Testis (tissue), 3 donors: ENCODE measurements around the gene ZNF716. TPM values are rescaled to one million over a fixed set of nuclear protein-coding genes. Genes with fewer than 3 reads are reported as not detected.

Experiments used
- DNase-seq: peaks from one replicate; pipeline ENCODE4 v3.0.0-alpha.2; 2019
- H3K27ac ChIP-seq, 2 donors: fragments of 200-600 bp; sonication (generic); one replicate each; pipeline ENCODE4 v1.5.1; 2019
- H3K27me3 ChIP-seq: fragments of 200-600 bp; sonication (generic); one replicate; pipeline ENCODE4 v1.5.1; 2019
- H3K36me3 ChIP-seq: fragments of 200-600 bp; sonication (generic); one replicate; pipeline ENCODE4 v1.5.1; 2017; ENCODE audit warnings: low read depth; ENCODE audit errors: missing control alignments
- H3K4me1 ChIP-seq: fragments of 200-600 bp; sonication (generic); one replicate; pipeline ENCODE4 v1.5.1; 2019
- H3K4me3 ChIP-seq, 2 donors: fragments of 200-600 bp; sonication (generic); one replicate each; pipeline ENCODE4 v1.5.1; 2017 to 2019
- H3K9me3 ChIP-seq: fragments of 200-600 bp; sonication (generic); one replicate; pipeline ENCODE4 v1.5.1; 2017
- POLR2A ChIP-seq: fragments of 450-650 bp; IDR thresholded peaks from one replicate; pipeline ENCODE4 v1.6.1; 2017; ENCODE audit warnings: antibody characterized with exemption, mild to moderate bottlenecking, moderate library complexity
- WGBS, 2 donors: methylation state at CpG; one replicate each; pipeline ENCODE4 v1.1.5; 2018; 5-methylcytosine and 5-hydroxymethylcytosine counted together
- intact Hi-C: fragments of 100-400 bp; cut with DNase I; formaldehyde crosslinking; loops from one replicate; pipeline ENCODE4 v1.15.1; 2023; ENCODE audit warnings: low total_unique reads
- polyA plus RNA-seq: library from polyadenylated mRNA; stranded (reverse); fragments of 350-450 nt; fragmentation: Illumina TruSeq; extraction: RNeasy Lipid Tissue Mini Kit (QIAGEN cat#74804); gene quantifications from one replicate; pipeline ENCODE4 v1.2.3, GENCODE V29; 2014; ENCODE audit warnings: low read depth, low replicate concordance; ENCODE audit not compliant: insufficient read depth
- total RNA-seq, 2 donors: library from RNA; depleted of rRNA; stranded (reverse); fragments of >200 nt; gene quantifications; one replicate each; pipeline ENCODE4 v1.2.3, GENCODE V29; 2016
- TF ChIP-seq, protein P1 (sequence below), 3 experiments: fragments of 450-650 bp in 2 of 3; fragments of 200-600 bp in 1 of 3; sonication (generic) in 1 of 3; IDR thresholded peaks; one replicate each; pipeline ENCODE4 v1.5.1; 2016 to 2019; ENCODE audit warnings: antibody characterized with exemption in 3 of 3, mild to moderate bottlenecking in 2 of 3, moderate library complexity in 1 of 3

The ZNF716 gene
- total and polyA plus RNA-seq, 3 donors from 2014 or later: 0.24 to 1.0 (median 0.68) TPM

DNA sequence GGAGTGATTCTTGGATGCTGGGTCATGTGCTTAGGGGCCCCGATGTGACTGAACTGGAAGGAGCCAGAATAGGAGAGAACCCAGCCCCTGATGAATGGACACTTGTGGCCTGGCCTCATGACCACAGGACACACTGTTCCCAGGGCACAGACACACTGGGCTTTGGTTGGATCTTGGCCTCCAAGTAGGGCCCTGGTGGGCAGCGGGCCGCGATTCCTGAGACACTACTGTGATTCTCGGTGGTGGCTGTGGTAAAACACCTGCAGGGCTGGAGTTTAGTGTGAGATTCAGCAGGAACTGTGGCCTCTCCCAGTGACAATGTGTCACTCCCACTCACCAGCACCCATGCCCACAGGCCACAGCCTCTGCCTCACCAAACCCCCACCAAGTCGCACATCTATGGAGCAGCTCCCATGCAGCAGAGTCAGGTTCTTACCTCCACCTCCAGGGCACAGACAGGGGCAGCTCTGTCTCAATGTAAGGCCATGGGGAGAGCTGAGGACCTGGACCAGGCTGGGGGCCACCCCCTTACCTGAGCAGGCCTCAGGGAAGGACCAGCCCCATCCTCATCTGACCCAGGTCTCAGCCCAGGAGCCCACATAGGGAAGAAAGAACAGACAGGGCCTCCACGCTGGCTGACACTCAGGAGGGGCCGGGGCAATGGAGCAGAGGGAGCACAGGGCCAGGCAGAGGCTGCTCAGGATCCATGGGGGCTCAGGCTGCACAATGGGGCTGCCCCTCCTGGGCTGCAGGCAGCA, 33.2 kb upstream of the ZNF716 start:
- Histone ChIP-seq H3K9me3 (no peaks in the 10 kb centered on the region), H3K27me3 (no peaks in the 10 kb centered on the region), H3K27ac (no peak overlapping the region), H3K4me3 (no peak overlapping the region), H3K4me1 (no peaks in the 10 kb centered on the region), H3K36me3 (no peaks in the 10 kb centered on the region)
- no peak for DNase-seq
- intact Hi-C loops: no loop called here
- WGBS, 2 donors: 82 to 91% methylated on average over 5 to 6 of the region's 8 CpGs
- TF ChIP-seq, protein P1, sequence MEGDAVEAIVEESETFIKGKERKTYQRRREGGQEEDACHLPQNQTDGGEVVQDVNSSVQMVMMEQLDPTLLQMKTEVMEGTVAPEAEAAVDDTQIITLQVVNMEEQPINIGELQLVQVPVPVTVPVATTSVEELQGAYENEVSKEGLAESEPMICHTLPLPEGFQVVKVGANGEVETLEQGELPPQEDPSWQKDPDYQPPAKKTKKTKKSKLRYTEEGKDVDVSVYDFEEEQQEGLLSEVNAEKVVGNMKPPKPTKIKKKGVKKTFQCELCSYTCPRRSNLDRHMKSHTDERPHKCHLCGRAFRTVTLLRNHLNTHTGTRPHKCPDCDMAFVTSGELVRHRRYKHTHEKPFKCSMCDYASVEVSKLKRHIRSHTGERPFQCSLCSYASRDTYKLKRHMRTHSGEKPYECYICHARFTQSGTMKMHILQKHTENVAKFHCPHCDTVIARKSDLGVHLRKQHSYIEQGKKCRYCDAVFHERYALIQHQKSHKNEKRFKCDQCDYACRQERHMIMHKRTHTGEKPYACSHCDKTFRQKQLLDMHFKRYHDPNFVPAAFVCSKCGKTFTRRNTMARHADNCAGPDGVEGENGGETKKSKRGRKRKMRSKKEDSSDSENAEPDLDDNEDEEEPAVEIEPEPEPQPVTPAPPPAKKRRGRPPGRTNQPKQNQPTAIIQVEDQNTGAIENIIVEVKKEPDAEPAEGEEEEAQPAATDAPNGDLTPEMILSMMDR (IDR thresholded peaks at IDR 0.05): no peak

DNA sequence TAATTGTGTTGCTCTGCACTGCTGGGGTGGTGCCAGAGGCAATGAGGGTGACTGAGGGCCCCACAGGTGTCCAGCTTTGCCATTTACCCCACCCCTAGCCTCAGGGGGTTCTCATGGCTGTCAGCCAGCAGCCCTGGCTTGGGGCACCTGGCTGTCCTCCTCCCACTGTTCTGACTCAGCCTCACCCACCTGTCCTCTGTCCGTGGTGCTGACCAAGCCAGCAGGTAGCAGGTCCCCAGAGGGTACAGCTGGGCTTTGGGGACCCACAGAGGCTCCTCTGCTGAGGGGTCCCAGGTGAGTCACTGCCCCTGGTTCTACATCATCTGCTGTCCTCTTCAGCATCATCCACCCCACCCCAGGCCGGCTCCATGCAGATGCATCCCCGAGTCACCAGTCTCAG, 32.2 kb upstream of the ZNF716 start:
- 31 to 65% methylated on average over 3 of the region's 3 CpGs for WGBS, 2 donors
- Histone ChIP-seq H3K27me3 (no peaks in the 10 kb centered on the region), H3K4me1 (no peaks in the 10 kb centered on the region), H3K4me3 (no peak overlapping the region), H3K36me3 (no peaks in the 10 kb centered on the region), H3K27ac (no peak overlapping the region), H3K9me3 (no peaks in the 10 kb centered on the region)
- no peak for DNase-seq
- intact Hi-C loops: no loop called here
- no peak for TF ChIP-seq POLR2A

DNA sequence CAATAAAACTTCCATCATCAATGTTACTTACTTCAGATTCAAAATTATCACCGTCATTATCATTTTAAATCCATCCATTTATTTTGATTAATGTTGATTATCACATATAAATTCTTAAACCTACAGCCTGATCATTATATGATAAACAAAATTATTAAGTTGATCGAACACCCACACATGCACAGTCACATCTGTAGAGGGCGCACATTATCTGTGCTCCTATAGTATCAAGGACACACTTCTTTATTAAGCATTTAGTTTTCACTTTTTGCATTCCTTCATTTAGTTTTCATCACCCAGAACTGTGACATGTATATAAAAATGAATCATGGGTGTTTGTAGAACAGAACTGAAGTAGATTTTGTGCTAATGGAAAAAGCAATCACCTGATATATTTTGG, 26.2 kb upstream of the ZNF716 start:
- Histone ChIP-seq H3K9me3 (no peaks in the 10 kb centered on the region), H3K27me3 (no peaks in the 10 kb centered on the region), H3K36me3 (no peaks in the 10 kb centered on the region), H3K4me3 (no peak overlapping the region), H3K27ac (no peak overlapping the region), H3K4me1 (no peaks in the 10 kb centered on the region)
- TF ChIP-seq, protein P1 (IDR thresholded peaks at IDR 0.05): peak in 1 of 3 experiments; percentile 18
- TF ChIP-seq POLR2A: no peak
- no peak for DNase-seq
- intact Hi-C loops: no loop called here
- 37 to 44% methylated on average over 3 of the region's 3 CpGs for WGBS, 2 donors

DNA sequence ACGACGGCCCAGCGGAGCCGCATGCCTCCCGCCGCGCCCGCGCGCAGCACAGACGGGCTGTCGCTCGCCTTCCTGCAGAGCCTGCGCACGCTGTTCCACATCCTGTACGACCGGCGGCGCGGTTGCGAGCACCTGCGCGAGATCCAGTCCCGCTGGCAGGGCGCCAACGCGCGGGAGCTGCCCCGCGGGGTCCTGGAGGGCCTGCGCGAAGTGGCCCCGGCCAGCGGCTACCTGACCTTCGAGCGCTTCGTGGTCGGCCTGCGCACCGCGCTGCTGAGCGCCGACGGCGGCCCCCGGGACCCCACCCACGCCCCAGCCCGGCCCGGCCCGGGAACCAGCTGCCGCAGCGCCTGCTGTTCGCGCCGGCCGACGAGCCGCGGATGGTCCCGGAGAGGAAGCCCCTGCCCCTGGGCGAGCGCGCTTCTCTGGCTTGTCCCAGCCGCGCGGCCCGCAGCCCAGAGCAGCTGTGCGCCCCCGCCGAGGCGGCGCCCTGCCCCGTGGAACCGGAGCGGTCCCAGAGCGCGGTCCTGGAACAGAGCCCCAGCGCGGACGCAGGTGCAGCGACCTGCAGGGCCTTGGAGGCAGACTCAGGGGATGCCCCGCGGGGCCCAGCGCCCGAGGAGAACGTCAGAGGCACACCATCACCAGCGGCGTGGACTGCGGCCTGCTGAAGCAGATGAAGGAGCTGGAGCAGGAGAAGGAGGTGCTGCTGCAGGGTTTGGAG, 25.3 kb upstream of the ZNF716 start:
- Histone ChIP-seq H3K27ac (no peak overlapping the region), H3K27me3 (no peaks in the 10 kb centered on the region), H3K4me1 (no peaks in the 10 kb centered on the region), H3K4me3 (peak overlapping the region; percentile 21 to 46), H3K36me3 (no peaks in the 10 kb centered on the region), H3K9me3 (no peaks in the 10 kb centered on the region)
- DNase-seq: no peak
- TF ChIP-seq, protein P1 (IDR thresholded peaks at IDR 0.05): no peak
- no peak for TF ChIP-seq POLR2A
- 30 to 31% methylated on average over 18 to 76 of the region's 89 CpGs for WGBS, 2 donors
- intact Hi-C loops: no loop called here

DNA sequence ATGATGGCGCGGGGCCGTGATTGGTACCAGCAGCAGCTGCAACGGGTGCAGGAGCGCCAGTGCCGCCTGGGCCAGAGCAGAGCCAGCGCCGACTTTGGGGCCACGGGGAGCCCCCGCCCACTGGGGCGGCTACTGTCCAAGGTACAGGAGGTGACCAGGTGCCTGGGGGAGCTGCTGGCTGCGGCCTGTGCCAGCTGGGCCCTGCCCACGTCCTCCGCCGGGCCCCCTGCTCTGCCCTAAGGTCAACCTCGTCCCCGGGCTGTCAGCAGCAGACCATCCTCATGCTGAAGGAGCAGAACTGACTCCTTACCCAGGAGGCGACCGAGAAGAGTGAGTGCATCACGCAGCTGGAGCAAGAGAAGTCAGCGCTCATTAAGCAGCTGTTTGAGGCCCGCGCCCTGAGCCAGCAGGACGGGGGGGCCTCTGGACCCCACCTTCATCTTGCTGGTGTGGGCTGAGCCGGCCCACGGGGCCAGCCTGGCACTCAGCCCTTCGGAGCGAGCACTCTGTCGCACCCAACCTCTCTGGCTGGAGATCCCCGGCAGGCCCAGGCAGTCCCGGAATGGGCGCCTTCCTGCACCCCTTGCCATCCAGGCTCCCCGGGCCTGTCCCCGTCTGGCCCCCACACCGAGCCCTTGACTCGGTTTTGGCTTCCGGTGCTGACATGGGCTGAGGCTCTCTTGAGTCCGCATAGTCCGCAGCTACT, 24.6 kb upstream of the ZNF716 start:
- 47 to 54% methylated on average over 26 to 38 of the region's 39 CpGs for WGBS, 2 donors
- no peaks in the 10 kb centered on the region for H3K27me3 ChIP-seq
- intact Hi-C loops: no loop called here

More for the DNA sequence above, 24.6 kb upstream of the ZNF716 start:
- no peak for DNase-seq
- TF ChIP-seq, protein P1 (IDR thresholded peaks at IDR 0.05): no peak
- TF ChIP-seq POLR2A: no peak
- H3K27ac ChIP-seq: no peak overlapping the region
- H3K9me3 ChIP-seq: no peaks in the 10 kb centered on the region
- H3K4me1 ChIP-seq: no peaks in the 10 kb centered on the region
- H3K36me3 ChIP-seq: no peaks in the 10 kb centered on the region
- H3K4me3 ChIP-seq: peak overlapping the region in 1 of 2 donors; percentile 46
